Adrenal gland (tissue), 12 donors: ENCODE results near the gene L3MBTL3. TPM values are rescaled to one million over a fixed set of nuclear protein-coding genes. Genes with fewer than 3 reads are reported as not detected.

Source experiments
- DNase-seq, 7 donors: peaks; one replicate each; pipeline ENCODE4 v3.0.0-alpha.2; 2019 to 2020
- H3K27ac ChIP-seq, 5 donors: fragments of 200-600 bp; sonication (generic) in 4 of 5; 1 replicate in 3 of 5; 2 replicates in 2 of 5; pipeline versions ENCODE4 v1.5.1 to v1.8.0; 2016 to 2020; ENCODE audit warnings: mild to moderate bottlenecking in 1 of 5
- H3K27me3 ChIP-seq: fragments of 200-600 bp; 2 replicates; pipeline ENCODE4 v1.8.0; 2021
- H3K36me3 ChIP-seq, 2 donors: fragments of 200-600 bp; replicated peaks in 1 of 2; 1 replicate in 1 of 2; 2 replicates in 1 of 2; pipeline versions ENCODE4 v1.5.1 to v1.8.0; 2018 to 2022
- H3K4me1 ChIP-seq, 2 donors: fragments of 200-600 bp; replicated peaks in 1 of 2; 1 replicate in 1 of 2; 2 replicates in 1 of 2; pipeline versions ENCODE4 v1.5.1 to v1.8.0; 2018 to 2021
- H3K4me3 ChIP-seq, 4 donors: fragments of 200-600 bp; sonication (generic) in 3 of 4; one replicate each; pipeline ENCODE4 v1.5.1; 2016 to 2018
- H3K9me3 ChIP-seq, 3 donors: fragments of 200-600 bp; sonication (generic) in 1 of 3; replicated peaks in 1 of 3; 1 replicate in 2 of 3; 2 replicates in 1 of 3; pipeline versions ENCODE4 v1.5.1 to v1.8.0; 2016 to 2021
- POLR2A ChIP-seq, 2 donors: fragments of 450-650 bp; IDR thresholded peaks; one replicate each; pipeline ENCODE4 v1.6.1; 2017; ENCODE audit warnings: antibody characterized with exemption in 2 of 2, mild to moderate bottlenecking in 2 of 2, moderate library complexity in 1 of 2
- WGBS, 4 donors: extraction: QIAGEN DNeasy Blood & Tissue Kit in 2 of 4; methylation state at CpG; one replicate each; pipeline versions ENCODE4 v1.1.5 to v1.1.7; 2013 to 2017; 5-methylcytosine and 5-hydroxymethylcytosine counted together
- intact Hi-C, 2 donors: fragments of 100-400 bp; cut with DNase I; formaldehyde crosslinking; loops; one replicate each; pipeline versions ENCODE4 v1.14.1 to v1.15.0; 2022 to 2023
- polyA plus RNA-seq, 3 donors: library from polyadenylated mRNA; stranded (reverse); fragments of 200-250 nt in 2 of 3; fragments of 350-450 nt in 1 of 3; fragmentation: Illumina TruSeq in 1 of 3; extraction: RNeasy Lipid Tissue Mini Kit (QIAGEN cat#74804) in 1 of 3; gene quantifications; one replicate each; pipeline ENCODE4 v1.2.3, GENCODE V29; 2013 to 2014
- total RNA-seq, 9 donors: library from RNA; depleted of rRNA in 4 of 9; stranded (reverse); fragments of >200 nt in 4 of 9; fragments of 120-200 nt in 1 of 9; fragmentation: NEBNext Ultra II Directional in 1 of 9; extraction: Animal tissue kit (Norgen Biotek cat#: 25700) in 1 of 9; gene quantifications; one replicate each; pipeline versions ENCODE4 v1.1.0 to v1.2.4, GENCODE V29; 2013 to 2023
- TF ChIP-seq, protein P1 (sequence below), 6 experiments: fragments of 450-650 bp in 4 of 6; fragments of 200-600 bp in 2 of 6; sonication (generic) in 1 of 6; IDR thresholded peaks; 1 replicate in 5 of 6; 2 replicates in 1 of 6; pipeline versions ENCODE4 v1.5.1 to v1.8.0; 2016 to 2021; ENCODE audit warnings: antibody characterized with exemption in 6 of 6, mild to moderate bottlenecking in 2 of 6, moderate library complexity in 1 of 6
- donor health status: healthy with polysubstance abuse.
- donor health status: Bipolar disorder and iron deficiency.
- donor health status: DM: yes; HTN: yes; CAD: no.
- donor health status: DM: no; HTN: no; CAD: no.
- donor health status: DM: no; HTN: no; CAD: no.
- donor health status: DM: yes; HTN: yes; CAD: no.

The L3MBTL3 gene
- total and polyA plus RNA-seq, 12 donors: 7.2 to 32.5 (median 17.3) TPM

GRCh38 chr6:130018744-130019325 lies 454 bp downstream of the L3MBTL3 start:
- TF ChIP-seq, protein P1, sequence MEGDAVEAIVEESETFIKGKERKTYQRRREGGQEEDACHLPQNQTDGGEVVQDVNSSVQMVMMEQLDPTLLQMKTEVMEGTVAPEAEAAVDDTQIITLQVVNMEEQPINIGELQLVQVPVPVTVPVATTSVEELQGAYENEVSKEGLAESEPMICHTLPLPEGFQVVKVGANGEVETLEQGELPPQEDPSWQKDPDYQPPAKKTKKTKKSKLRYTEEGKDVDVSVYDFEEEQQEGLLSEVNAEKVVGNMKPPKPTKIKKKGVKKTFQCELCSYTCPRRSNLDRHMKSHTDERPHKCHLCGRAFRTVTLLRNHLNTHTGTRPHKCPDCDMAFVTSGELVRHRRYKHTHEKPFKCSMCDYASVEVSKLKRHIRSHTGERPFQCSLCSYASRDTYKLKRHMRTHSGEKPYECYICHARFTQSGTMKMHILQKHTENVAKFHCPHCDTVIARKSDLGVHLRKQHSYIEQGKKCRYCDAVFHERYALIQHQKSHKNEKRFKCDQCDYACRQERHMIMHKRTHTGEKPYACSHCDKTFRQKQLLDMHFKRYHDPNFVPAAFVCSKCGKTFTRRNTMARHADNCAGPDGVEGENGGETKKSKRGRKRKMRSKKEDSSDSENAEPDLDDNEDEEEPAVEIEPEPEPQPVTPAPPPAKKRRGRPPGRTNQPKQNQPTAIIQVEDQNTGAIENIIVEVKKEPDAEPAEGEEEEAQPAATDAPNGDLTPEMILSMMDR (IDR thresholded peaks at IDR 0.05): no peak
- peak in 1 of 2 donors; percentile 3 for TF ChIP-seq POLR2A (IDR thresholded peaks at IDR 0.05)
- no peaks in the 10 kb centered on the region for H3K36me3 ChIP-seq
- peak overlapping the region; percentile 7 to 95 (median 85) for H3K4me3 ChIP-seq
- DNase-seq: peak in 4 of 7 donors; percentile 16 to 43 (median 30)
- H3K27me3 ChIP-seq: no peaks in the 10 kb centered on the region
- WGBS, 4 donors: 0 to 1% (median 0%) methylated on average over 25 to 54 of the region's 54 CpGs
- intact Hi-C loops: loop anchor here in 1 of 2 donors (10.0 kb wide), 1 partner anchor 414 kb away; no protein-coding TSS in a partner anchor
- peaks cover 0 to 15% of the 10 kb centered on the region in 2 donors for H3K4me1 ChIP-seq
- H3K9me3 ChIP-seq: no peaks in the 10 kb centered on the region
- H3K27ac ChIP-seq: peak overlapping the region; percentile 30 to 96 (median 83)

GRCh38 chr6:130019326-130020072 lies 1.1 kb downstream of the L3MBTL3 start:
- H3K9me3 ChIP-seq: no peaks in the 10 kb centered on the region
- H3K4me3 ChIP-seq: peak overlapping the region; percentile 21 to 98 (median 90)
- intact Hi-C loops: loop anchor here (10.0 kb wide), 2 partner anchors 415 to 425 kb away; no protein-coding TSS in a partner anchor
- peak; percentile 43 to 64 (median 50) for DNase-seq
- TF ChIP-seq, protein P1 (IDR thresholded peaks at IDR 0.05): no peak
- peak in 1 of 2 donors; percentile 63 for TF ChIP-seq POLR2A (IDR thresholded peaks at IDR 0.05)
- H3K4me1 ChIP-seq: peaks cover 0 to 15% of the 10 kb centered on the region in 2 donors
- WGBS, 4 donors: 0 to 1% (median 0%) methylated on average over 7 to 116 of the region's 116 CpGs; no CpG with 5 or more reads in 1 of the 4 donors
- H3K36me3 ChIP-seq: no peaks in the 10 kb centered on the region
- no peaks in the 10 kb centered on the region for H3K27me3 ChIP-seq
- peak overlapping the region in 4 of 5 donors; percentile 88 to 97 (median 96) for H3K27ac ChIP-seq

GRCh38 chr6:130020073-130020906 lies 1.9 kb downstream of the L3MBTL3 start:
- intact Hi-C loops: loop anchor here in 1 of 2 donors (10.0 kb wide), 1 partner anchor 425 kb away; no protein-coding TSS in a partner anchor
- DNase-seq: peak; percentile 22 to 58 (median 50)

More at GRCh38 chr6:130020073-130020906, 1.9 kb downstream of the L3MBTL3 start:
- Histone ChIP-seq H3K4me1 (peaks cover 0 to 15% of the 10 kb centered on the region in 2 donors), H3K27me3 (no peaks in the 10 kb centered on the region), H3K36me3 (no peaks in the 10 kb centered on the region), H3K4me3 (peak overlapping the region; percentile 36 to 93 (median 80)), H3K27ac (peak overlapping the region; percentile 82 to 97 (median 95)), H3K9me3 (no peaks in the 10 kb centered on the region)
- TF ChIP-seq POLR2A (IDR thresholded peaks at IDR 0.05): no peak
- TF ChIP-seq, protein P1 (IDR thresholded peaks at IDR 0.05): no peak
- WGBS, 4 donors: 0 to 1% (median 1%) methylated on average over 36 to 84 of the region's 84 CpGs
